ENCODE measurements around the gene FLACC1.
"Not testable (repeated sequence)": the region's sequence is repeated elsewhere in the genome, so short reads cannot be mapped to it uniquely, and the experiment has no call there.

- not testable (repeated sequence) for TF ChIP-seq CTCF, POLR2A (IDR thresholded peaks at IDR 0.05)
Measured at GRCh38 chr2:201369318-201369717, 12.2 kb upstream of the FLACC1 start.
